A673 (cell line): ENCODE results near the gene CTIF.

Source experiments
- CTCF ChIP-seq: fragments of 300-800, 200-600 bp; sonication (generic); conservative IDR thresholded peaks from 2 replicates; pipeline ENCODE4 v1.5.1; 2017; ENCODE audit warnings: low read depth, mild to moderate bottlenecking, antibody characterized with exemption, low read length, moderate library complexity, mixed read lengths
- EZH2 ChIP-seq: fragments of 200-600 bp; sonication (generic); IDR thresholded peaks from 2 replicates; pipeline ENCODE4 v1.6.1; 2017; ENCODE audit warnings: borderline replicate concordance, low read depth, mild to moderate bottlenecking, mixed read lengths, antibody characterized with exemption, low read length; ENCODE audit not compliant: poor library complexity, severe bottlenecking

- TF ChIP-seq CTCF (no peak), EZH2 (no peak)
Measured at GRCh38 chr18:48627216-48627615, 88.4 kb downstream of the CTIF start.
